ENCODE data around the gene ULK4.

GRCh38 chr3:41742121-41742520 lies 219.8 kb downstream of the ULK4 start:
- no peak for TF ChIP-seq CTCF (IDR thresholded peaks at IDR 0.05 in 2 of 3, conservative IDR thresholded peaks at IDR 0.05 in 1 of 3; ENCODE audit: borderline replicate concordance in 1 of 3, insufficient read depth in 1 of 3, low read depth in 2 of 3, low read length in 2 of 3)
- no peak for TF ChIP-seq POLR2AphosphoS5 (IDR thresholded peaks at IDR 0.05; ENCODE audit: low read depth, low read length)
- TF ChIP-seq ZBTB33 (IDR thresholded peaks at IDR 0.05; ENCODE audit: extremely low read depth, insufficient replicate concordance, low read length), result no peak
